T-helper 1 cell (primary cell): ENCODE results near the gene MITD1.
A peak's percentile ranks its signal among the peaks of the same experiment; 100 is the strongest.
"Not testable (repeated sequence)": the region's sequence is repeated elsewhere in the genome, so short reads cannot be mapped to it uniquely, and the experiment has no call there.

Experiments used
- DNase-seq, 5 donors: peaks; one replicate each; pipeline ENCODE4 v3.0.0-alpha.2; 2012 to 2020
- total RNA-seq, 4 donors: gene quantifications; one replicate each; lab custom pipeline; 2026; lab: John Stamatoyannopoulos, UW

Gene MITD1
- 17.5 to 41.2 (median 28.1) reads per million in 4 donors for total RNA-seq

DNA sequence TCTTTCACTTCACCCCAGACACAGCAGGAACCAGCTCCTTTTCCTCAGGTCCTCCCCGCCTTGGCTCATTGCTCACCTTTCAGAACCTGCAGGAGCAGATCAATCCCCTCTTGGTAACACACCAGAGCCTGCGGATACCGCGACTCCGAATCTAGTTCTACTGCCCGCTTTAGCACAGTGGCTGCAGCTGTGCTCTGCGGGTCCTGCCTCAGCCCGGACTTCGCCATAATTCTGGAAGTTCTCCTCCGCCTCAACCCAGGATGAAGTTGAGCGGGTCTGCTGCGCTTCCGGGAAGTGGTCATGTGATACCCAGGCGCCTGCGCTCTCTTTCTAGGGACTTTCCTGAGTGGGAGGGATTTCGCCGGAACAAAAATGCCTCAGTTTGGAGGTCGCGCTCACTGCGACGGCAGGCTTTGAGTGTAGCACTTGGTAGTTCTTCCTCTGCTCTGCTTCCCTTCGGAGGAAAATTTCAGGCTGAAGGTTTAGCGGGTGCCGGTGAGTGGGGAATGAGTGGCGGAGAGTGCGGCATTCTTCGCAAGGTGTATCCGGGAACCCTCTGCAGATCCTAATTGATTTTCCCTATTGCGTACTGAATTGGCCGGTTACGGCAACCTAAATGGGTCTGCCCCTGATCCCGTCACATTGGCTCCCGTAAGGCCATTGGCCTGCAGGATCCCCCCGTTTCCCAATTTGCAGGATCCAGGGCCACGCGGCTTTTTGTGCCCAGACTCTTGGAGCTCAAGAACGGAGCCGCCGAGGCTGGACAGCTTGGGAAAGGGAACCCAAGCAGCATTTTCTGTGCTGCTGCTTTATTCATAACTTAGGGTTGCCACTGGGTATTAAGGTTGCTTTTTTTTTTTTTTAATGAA is at the start of gene MITD1, which contains the start of gene MRPL30:
Gene MITD1 (minus strand): TSS at position 304 of the 869 bp plus-strand sequence. CDS start 77 bp downstream, at position 227.
Gene MRPL30 (plus strand): TSS at position 430 of the 869 bp plus-strand sequence. CDS start 5,020 bp downstream, outside the sequence.
- peak; percentile 81 to 93 (median 88) for DNase-seq

DNA sequence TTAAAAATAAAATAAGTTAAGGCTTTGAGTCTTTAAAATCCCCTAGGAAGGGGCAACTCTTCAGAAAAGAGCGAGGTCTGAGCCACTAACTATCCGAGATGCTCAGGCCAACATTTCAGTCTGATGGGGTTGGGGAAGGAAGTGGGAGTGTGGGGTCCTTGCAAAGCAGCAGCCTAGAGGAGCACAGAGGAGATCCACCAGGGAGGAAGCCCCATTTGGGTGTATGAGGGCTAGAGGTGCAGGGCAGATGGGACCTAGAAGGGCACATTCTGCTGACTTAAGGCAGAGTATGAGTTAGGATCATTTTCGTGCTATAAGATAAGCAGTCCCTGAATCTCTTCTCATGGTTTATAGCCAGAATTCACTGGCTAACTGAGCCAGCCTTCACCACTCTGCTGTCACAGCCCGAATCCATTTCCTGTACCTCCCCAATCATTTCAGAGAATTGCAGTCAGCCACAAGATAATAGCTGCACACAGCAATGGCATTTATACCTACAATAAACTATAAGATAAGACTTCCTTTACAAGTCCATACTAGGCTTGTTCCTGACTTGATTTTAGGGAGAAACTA is 37.2 kb upstream of the MITD1 start:
- DNase-seq = no peak

DNA sequence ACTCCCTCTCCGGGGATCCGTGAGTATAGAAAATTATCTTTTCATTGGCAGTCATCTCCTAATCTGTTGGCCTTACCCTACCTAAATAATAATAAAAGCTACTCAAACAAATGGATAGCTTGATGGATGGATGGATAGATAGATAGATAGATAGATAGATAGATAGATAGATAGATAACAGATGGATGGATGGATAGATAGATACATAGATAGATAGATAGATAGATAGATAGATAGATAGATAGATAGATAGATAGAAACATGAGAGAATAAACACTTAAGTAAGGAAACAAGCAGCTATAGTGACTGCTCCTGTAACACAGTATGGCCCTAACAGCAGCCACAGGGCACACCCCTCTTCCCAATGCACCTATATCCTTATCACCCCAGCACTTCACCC is 35.2 kb upstream of the MITD1 start:
- DNase-seq = no peak

DNA sequence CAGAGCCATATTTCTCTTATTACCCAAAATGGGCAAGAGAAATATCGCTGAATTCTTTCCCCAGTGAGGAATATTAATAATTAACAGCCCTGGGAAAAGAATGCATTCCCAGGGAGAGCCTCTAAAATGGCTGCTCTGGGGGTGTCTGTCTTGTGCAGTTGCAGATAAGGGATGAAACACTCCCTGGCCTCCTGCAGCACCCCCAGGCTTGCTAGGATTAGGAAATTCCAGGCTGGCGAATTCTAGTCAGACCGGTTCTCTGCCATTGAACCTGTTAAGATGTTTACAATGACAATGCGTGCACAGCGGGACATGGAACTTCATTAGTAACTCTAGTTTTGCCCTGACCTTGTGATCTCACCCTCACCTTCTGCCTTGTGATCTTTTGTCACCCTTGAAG is 24.6 kb upstream of the MITD1 start:
- DNase-seq = no peak

DNA sequence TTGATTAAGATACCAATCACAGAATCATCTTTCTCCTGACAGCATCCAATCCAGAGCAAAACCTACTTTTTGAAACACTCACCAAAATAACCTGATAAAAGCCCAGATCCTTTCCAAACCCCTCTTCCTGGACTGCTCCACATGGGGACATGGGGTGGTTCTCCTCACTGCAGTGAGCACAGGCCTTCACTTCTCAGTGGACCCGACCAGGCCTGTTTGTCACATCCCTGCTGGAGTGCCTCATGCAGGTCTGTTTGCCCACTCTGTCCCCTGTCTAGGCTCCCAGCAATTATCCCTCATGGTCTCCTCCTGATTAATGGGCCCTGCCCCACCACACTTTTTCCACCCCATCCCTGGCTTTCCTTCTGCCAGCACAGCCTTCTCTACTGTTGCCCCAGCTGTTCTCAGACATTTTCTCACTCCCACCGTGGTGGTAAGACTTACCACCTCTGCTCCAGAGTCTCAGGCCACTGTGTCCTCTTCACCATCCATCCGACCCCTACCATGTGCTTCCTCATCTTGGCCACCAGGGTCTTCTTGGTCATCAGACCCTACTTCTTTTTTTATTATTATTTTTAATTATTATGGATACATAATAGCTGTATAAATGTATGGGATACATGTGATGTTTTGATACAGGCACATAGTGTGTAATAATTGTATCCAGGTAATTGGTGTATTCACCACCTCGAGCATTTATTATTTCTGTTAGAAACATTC is 21.3 kb upstream of the MITD1 start:
- DNase-seq = no peak

DNA sequence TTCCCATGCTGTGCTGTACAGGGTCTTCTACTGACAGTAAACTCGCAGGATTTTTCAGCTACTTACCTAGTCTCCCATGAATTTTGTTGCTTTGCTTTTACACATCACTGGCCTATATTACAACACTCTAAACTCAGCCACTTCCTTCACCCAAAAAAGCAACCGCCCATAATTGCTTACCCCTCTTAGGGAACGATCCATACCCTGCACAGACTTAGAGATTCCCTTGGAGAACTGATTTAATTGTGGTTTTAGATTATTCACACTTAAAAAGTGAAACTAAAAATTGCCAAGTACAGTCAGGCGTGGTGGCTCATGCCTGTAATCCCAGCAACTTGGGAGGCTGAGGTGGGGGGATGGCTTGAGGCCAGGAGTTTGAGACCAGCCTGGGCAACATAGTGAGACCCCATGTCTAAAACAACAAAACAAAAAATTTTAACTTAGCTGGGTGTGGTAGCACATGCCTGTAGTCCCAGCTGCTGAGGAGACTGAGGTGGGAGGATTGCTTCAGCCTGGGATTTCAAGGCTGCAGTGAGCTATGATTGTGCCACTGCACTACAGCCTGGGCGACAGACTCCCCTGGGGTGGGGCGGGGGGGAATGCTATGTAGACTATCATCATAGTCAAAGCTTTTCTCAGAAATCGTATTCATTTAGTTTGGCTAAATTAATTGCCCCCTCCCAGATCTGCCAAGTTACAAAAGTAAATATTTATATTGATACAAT is 19.4 kb upstream of the MITD1 start:
- DNase-seq = no peak

DNA sequence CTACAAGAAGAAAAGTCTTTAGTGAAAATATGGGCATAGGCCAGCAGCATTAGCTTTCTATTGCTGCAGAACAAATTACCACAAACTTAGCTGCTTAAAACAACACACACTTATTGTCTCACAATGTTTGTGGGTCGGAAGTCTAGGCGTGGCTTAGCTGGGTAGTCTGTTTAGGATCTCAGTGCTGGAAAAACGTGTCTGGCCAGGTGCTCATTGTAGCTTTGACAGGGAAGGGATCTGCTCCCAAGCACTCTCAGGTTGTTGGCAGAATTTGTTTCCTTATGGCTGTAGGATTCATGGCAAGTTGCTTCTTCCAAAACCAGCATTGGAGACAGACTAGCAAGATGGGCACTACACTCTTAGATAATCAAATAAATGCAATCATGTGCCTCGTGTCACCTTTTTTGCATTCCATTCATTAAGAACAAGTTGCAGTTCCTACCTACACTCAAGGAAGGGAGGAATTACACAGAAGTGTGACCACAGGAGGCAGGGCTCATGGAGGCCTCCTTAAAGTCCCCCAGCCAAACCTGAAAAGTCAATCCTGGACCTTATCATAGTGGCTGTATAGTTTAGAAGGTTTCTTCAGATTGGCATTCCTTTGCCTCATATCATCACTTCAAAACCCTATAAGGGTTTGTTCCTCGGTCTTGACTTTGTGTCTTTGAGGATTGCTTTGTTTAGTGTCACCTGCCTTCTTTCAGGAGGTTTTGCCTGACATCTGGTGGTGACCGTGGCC is 17.4 kb upstream of the MITD1 start:
- DNase-seq = no peak

DNA sequence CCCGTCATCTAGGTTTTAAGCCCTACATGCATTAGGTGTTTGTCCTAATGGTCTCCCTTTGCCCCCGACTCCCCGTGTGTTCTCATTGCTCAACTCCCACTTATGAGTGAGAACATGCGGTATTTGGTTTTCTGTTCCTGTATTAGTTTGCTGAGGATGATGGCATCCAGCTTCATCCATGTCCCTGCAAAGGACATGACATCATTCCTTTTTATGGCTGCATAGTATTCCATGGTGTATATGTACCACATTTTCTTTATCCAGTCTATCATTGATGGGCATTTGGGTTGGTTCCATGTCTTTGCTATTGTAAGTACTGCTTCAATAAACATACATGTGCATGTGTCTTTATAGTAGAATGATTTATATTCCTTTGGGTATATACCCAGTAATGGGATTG is 11.5 kb upstream of the MITD1 start:
- not testable (repeated sequence) for DNase-seq

DNA sequence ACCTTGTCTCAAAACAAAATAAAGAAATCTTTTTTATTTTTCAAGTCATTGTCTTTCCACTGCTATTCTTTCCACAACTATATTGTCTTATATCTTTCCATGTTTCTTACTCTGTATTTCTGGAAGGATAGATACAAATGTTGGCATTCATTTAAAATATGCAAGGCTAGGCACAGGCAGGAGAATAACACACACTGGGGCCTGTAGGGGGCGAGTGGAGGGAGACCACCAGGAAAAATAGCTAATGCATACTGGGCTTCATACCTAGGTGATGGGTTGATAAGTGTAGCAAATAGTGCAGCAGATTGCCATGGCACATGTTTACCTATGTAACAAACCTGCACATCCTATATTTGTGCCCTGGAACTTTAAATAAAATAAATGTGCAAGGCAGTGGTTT is 9.7 kb upstream of the MITD1 start:
- DNase-seq = no peak

DNA sequence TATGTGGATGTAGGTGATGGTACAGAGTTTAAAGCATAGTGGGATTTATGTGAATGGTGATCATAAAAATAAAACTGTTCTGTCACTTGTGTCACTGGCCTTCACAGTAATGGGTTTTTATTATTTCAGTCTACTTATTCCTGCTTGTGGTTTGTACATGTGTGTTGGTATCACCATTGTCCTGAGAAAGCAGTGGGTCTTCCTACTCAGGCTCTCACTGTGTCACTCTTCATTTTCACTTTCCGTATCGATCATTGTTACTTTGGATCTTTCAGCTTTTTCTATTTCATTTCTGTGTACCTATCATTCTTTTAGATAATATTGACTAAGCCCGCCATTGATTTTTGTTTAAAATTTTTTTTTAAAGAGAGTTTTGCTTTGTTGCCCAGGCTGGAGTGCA is 7.5 kb upstream of the MITD1 start:
- no peak for DNase-seq

DNA sequence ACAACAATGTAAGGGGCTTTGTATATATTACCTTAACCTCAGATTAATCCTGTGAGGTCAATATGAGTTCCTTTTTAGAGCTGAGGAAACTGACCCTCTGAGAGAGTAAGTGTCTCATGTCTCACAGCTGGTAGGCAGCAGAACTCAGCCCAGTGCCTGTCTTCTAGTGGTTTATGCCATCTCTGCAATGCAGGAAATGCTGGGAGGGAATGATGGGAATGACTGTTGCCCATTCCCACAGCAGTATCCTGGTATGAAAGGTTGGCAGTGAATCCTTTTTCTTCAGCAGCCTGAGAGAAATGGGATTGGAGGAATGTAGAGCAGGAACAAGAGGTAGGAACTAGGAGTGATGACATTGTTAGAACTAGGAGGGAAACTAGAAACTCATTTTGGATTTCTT is 6.2 kb upstream of the MITD1 start:
- DNase-seq = no peak

DNA sequence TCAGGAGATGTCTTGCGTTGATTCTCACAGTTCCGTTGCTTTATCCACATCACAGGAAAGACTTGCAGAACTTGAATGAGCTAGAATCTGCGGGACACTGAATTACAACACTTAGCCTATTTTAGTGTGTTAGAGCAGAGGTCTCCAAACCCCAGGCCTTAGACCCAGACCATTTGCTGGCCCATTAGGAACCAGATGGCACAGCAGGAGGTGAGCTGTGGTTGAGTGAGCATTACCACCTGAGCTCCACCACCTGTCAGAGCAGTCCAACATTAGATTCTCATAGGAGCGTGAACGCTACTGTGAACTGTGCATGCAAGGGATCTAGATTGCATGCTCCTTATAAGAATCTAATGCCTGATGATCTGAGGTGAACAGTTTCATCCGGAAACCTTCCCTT is 4.0 kb upstream of the MITD1 start:
- no peak for DNase-seq

DNA sequence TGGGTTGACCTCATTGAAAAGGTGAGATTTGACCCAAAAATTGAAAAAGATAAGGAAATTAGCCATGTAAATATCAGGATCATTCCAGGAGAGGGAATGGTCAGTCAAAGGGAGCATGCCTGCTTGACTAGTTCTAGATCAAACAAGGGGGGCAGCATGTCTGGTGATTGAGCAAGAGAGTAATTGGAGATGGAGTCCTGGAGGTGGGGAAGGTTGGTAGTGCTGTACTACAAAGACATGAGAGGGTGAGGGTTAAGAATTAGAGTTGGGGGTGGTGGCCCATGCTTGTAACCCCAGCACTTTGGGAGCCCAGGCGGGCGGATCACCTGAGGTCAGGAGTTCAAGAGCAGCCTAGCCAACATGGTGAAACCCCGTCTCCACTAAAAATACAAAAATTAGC is 2.2 kb upstream of the MITD1 start:
- DNase-seq = no peak

DNA sequence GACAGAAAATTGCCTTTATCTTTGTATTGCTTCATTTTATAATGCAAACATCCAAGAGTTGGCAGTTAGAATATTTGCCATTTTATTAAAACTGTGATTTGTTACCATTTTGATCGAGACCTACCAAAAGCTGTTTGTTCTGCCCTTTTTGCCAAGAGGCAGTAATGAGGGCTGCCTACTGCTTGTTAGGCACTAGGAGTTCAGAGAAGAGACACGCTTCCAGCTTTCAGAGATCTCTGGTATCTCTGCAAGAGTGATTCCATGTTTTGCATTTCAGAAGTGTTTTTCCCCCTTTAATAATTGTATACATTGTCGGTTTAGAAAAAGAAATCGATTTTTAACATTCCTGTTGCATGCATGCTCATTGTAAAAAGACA is 754 bp upstream of the MITD1 start:
- DNase-seq = no peak

DNA sequence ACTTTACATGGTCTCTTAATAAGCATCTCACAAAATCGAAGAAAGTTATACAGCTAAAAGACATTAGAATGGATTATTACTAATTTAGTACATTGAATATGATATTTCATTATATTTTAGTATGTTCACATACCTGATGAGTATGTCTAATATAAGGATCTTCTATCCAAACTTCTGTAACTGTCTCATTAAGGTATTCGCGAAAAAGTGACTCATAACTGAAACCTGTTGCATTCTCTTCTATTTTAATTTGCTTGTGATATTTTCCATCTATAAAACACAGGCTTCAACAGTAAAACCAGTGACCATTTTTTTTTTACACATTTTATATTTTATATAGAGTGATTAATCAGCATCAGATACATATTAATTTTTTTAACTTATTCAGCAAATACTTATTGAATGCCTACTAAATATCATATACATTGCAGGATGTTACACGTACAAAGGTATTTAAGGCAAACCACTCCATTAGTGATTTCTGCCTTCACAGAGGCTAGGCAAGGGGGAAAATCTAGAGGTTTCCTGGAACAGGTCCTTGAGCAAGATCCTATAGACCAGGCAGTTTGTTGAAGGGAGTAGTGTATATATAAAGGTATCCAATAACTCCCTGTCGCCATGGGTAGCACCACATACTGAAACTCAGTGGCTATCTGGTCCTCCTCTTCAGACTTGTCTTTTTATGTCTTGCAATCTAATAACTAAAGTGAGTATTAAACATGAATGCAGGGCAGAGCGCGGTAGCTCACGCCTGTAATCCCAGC is 9.3 kb downstream of the MITD1 start:
- no peak for DNase-seq

DNA sequence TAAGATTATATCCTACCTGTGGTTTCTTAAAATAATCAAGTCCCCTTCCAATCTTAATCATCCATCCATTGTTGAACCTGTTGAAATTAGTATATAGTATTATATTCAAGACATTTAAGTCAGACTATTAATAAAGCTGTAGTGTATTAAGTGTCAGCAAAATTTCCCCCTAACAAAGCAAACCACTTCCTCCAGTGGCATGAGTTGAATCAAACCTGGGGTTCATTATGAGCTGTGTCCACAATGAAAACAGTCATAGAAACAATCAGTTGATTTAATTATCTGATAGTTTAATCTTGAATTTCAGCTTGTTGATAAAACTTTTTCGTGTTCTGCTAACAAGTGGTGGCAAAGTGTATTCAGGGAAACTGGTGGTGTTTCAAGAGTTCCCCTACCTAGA is 11.3 kb downstream of the MITD1 start:
- DNase-seq = peak in 1 of 5 donors; percentile 23

DNA sequence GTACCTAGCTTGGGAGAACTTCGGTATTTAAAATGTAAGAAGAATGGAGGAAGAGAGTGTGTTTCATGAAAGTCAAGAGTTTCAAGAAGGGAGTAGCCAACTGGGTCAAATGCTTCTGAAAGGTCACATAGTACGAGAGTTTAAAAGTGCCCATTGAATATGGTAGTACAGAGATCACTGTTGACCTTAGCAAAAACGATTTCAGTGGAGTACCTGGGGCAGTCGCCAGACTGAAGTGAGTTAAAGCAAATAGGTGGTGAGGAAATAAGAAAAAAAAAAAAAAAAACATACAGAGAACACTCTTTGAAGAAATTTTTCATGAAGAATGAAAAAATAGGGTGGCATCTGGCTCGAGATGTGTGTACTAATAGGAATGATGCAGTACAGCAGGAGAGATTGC is 14.6 kb downstream of the MITD1 start:
- no peak for DNase-seq

DNA sequence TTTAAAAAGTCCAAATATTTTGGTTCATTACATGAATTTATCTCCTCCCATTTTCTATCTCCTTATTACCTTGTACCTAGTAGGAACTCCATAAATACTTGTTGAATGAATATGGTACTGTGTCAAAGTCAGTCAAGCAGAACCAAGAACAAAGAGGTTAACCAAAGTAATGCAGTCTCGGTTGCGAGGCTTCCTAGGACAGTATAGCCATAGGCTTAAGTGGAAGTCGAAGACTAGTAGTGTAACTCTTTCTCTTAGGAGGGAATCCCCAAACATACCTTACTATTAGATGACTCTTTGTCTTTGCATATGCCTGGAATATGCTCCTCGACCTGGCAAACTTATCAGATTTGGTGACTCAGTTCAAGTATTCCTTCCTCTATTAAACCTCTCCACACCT is 21.3 kb downstream of the MITD1 start:
- DNase-seq = no peak

DNA sequence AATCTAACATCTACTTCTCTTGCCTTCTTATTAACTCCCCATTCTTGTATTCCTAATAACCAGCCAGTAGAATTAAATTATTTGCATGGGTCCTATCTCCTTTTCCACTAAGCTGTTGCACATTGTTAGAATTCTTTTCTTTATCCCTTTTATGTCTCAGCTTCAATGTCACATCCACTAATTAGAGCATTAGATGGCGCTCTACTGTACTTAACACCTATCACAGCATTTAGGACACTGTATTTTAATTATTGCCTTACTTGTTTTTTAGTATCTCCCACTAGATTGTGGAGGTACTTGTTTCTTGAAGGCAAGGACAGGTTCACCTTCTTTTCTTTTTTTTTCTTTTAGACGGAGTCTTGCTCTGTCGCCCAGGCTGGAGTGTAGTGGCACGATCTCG is 22.3 kb downstream of the MITD1 start:
- DNase-seq = no peak

DNA sequence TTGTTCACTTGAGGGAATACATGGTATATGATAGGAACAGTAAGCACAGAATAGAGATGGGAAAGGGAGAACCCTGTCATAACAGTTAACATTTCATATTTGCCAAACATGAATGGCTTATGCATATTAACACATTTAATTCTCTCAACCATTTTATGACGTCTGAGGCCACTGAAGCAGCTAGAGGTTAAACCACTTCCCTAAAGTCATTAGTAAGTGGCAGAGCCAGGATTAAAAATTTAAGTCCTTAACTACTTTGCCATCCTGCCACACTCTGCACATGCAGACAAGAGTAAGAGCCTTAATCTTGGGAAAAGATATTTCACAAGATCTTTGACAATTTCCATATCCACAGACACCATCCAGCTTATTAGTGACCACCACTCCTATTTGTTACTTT is 24.0 kb downstream of the MITD1 start:
- DNase-seq = no peak
